Urothelium cell line (cell line): ENCODE measurements around the gene FOXL2NB.

Experiments used
- DNase-seq: peaks from one replicate; pipeline ENCODE4 v3.0.0; 2011; ENCODE audit warnings: low spot score, mixed read lengths
- FAIRE-seq: peaks from 2 replicates; lab custom pipeline; 2011; peaks lifted over from hg19 to GRCh38; lab: Jason Lieb, UNC

The FOXL2NB gene

GRCh38 chr3:138944929-138945708 is 1.9 kb upstream of the FOXL2NB start:
- FAIRE-seq (no peak), DNase-seq (no peak)

GRCh38 chr3:138945709-138946662 is 1.0 kb upstream of the FOXL2NB start:
- no peak for DNase-seq
- no peak for FAIRE-seq

GRCh38 chr3:138947495-138948121 is 591 bp downstream of the FOXL2NB start:
- DNase-seq (no peak), FAIRE-seq (no peak)

- DNase-seq (no peak), FAIRE-seq (no peak)
Measured at GRCh38 chr3:138948371-138949001, 1.5 kb downstream of the FOXL2NB start.

- FAIRE-seq = no peak
- no peak for DNase-seq
Measured at GRCh38 chr3:138949002-138949418, 2.0 kb downstream of the FOXL2NB start.

GRCh38 chr3:138949445-138950005 is 2.5 kb downstream of the FOXL2NB start:
- FAIRE-seq = no peak
- DNase-seq = no peak

GRCh38 chr3:138950006-138950644 is 3.1 kb downstream of the FOXL2NB start:
- no peak for FAIRE-seq
- DNase-seq = no peak

GRCh38 chr3:138950701-138951100 is 3.7 kb downstream of the FOXL2NB start:
- no peak for FAIRE-seq

GRCh38 chr3:138960417-138960852 is 13.4 kb downstream of the FOXL2NB start:
- FAIRE-seq (no peak), DNase-seq (no peak)

More at GRCh38 chr3:138950701-138951100, 3.7 kb downstream of the FOXL2NB start:
- DNase-seq = no peak

GRCh38 chr3:138962854-138963560 is 16.0 kb downstream of the FOXL2NB start:
- no peak for FAIRE-seq
- no peak for DNase-seq

- DNase-seq = no peak
- FAIRE-seq = no peak
Measured at GRCh38 chr3:138964264-138964663, 17.2 kb downstream of the FOXL2NB start.

- no peak for FAIRE-seq
- no peak for DNase-seq
Measured at GRCh38 chr3:138964923-138965322, 17.9 kb downstream of the FOXL2NB start.

- no peak for FAIRE-seq
- DNase-seq = no peak
Measured at GRCh38 chr3:138971766-138972320, 24.8 kb downstream of the FOXL2NB start.

GRCh38 chr3:138972941-138973340 is 25.9 kb downstream of the FOXL2NB start:
- no peak for DNase-seq
- no peak for FAIRE-seq

- DNase-seq (no peak), FAIRE-seq (no peak)
Measured at GRCh38 chr3:138974462-138974861, 27.4 kb downstream of the FOXL2NB start.

- DNase-seq (no peak), FAIRE-seq (no peak)
Measured at GRCh38 chr3:138975351-138975750, 28.3 kb downstream of the FOXL2NB start.

GRCh38 chr3:138976047-138976446 is 29.0 kb downstream of the FOXL2NB start:
- FAIRE-seq (no peak), DNase-seq (no peak)

- DNase-seq (no peak), FAIRE-seq (no peak)
Measured at GRCh38 chr3:138984816-138985215, 37.8 kb downstream of the FOXL2NB start.

GRCh38 chr3:138985932-138986331 is 38.9 kb downstream of the FOXL2NB start:
- no peak for DNase-seq
- no peak for FAIRE-seq
